Measurements from ENCODE around the gene SYNGAP1. TPM values are rescaled to one million over a fixed set of nuclear protein-coding genes. Genes with fewer than 3 reads are reported as not detected.
"Not testable (repeated sequence)": the region's sequence is repeated elsewhere in the genome, so short reads cannot be mapped to it uniquely, and the experiment has no call there.

SYNGAP1 gene
- total RNA-seq, 3 donors from 2014 or later = 6.1 to 12.5 (median 10.7) TPM

- intact Hi-C loops (cut with DNase I; ENCODE audit: low total_unique reads) = no loop called here
- Histone ChIP-seq H3K4me1 (no peaks in the 10 kb centered on the region), H3K9me3 (no peaks in the 10 kb centered on the region), H3K27ac (no peak overlapping the region), H3K27me3 (no peaks in the 10 kb centered on the region), H3K4me3 (no peak overlapping the region), H3K36me3 (no peaks in the 10 kb centered on the region)
- TF ChIP-seq POLR2A (IDR thresholded peaks at IDR 0.05) (no peak), POLR2AphosphoS5 (IDR thresholded peaks at IDR 0.05) (no peak), CTCF (IDR thresholded peaks at IDR 0.05) (no peak)
- DNase-seq (ENCODE audit: low spot score in 2 of 2) = no peak
Measured at GRCh38 chr6:33483678-33484077, 63.8 kb downstream of the SYNGAP1 start.

DNA sequence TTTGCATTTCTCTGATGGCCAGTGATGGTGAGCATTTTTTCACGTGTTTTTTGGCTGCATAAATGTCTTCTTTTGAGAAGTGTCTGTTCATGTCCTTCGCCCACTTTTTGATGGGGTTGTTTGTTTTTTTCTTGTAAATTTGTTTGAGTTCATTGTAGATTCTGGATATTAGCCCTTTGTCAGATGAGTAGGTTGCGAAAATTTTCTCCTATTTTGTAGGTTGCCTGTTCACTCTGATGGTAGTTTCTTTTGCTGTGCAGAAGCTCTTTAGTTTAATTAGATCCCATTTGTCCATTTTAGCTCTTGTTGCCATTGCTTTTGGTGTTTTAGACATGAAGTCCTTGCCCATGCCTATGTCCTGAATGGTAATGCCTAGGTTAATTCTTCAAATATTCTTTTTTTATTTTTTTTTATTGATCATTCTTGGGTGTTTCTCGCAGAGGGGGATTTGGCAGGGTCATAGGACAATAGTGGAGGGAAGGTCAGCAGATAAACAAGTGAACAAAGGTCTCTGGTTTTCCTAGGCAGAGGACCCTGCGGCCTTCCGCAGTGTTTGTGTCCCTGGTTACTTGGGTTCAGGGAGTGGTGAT is 64.9 kb downstream of the SYNGAP1 start:
- H3K27ac ChIP-seq; intact Hi-C loops (cut with DNase I; ENCODE audit: low total_unique reads): not testable (repeated sequence)

GRCh38 chr6:33485680-33486079 is 65.8 kb downstream of the SYNGAP1 start:
- DNase-seq (ENCODE audit: low spot score in 2 of 2); H3K36me3 ChIP-seq; H3K9me3 ChIP-seq; intact Hi-C loops (cut with DNase I; ENCODE audit: low total_unique reads); H3K4me1 ChIP-seq; H3K27me3 ChIP-seq; H3K27ac ChIP-seq; H3K4me3 ChIP-seq: not testable (repeated sequence)

More for the DNA sequence above, 64.9 kb downstream of the SYNGAP1 start:
- not testable (repeated sequence) for H3K4me3 ChIP-seq; H3K27me3 ChIP-seq; H3K36me3 ChIP-seq; H3K9me3 ChIP-seq; DNase-seq (ENCODE audit: low spot score in 2 of 2); H3K4me1 ChIP-seq

DNA sequence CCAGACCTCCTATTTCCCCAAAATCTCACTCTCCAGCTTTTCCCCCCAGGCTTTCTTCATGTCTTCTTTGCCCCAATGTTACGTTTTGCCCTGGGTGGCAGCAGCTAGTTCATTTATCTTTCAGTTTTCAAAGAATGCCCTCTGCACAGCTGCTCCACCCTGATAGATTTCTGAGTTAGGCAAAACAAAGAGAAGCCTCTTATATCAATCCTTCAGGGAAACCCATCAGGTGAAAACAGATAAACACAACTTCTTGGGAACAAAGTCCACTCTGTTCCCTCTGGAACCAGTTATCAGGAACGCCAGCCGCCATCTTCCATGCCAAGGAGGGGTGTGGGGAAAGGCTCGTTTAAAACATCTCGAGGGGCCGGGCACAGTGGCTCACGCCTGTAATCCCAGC is 68.5 kb downstream of the SYNGAP1 start:
- intact Hi-C loops (cut with DNase I; ENCODE audit: low total_unique reads) = no loop called here
- no peaks in the 10 kb centered on the region for H3K36me3 ChIP-seq
- H3K27ac ChIP-seq = no peak overlapping the region
- DNase-seq (ENCODE audit: low spot score in 2 of 2) = no peak
- no peak for TF ChIP-seq CTCF (IDR thresholded peaks at IDR 0.05)
- no peak for TF ChIP-seq POLR2A (IDR thresholded peaks at IDR 0.05)
- no peak for TF ChIP-seq POLR2AphosphoS5 (IDR thresholded peaks at IDR 0.05)
- no peak overlapping the region for H3K4me3 ChIP-seq
- H3K4me1 ChIP-seq = no peaks in the 10 kb centered on the region
- H3K27me3 ChIP-seq = no peaks in the 10 kb centered on the region
- no peaks in the 10 kb centered on the region for H3K9me3 ChIP-seq

GRCh38 chr6:33490198-33490597 is 70.3 kb downstream of the SYNGAP1 start:
- intact Hi-C loops (cut with DNase I; ENCODE audit: low total_unique reads) = no loop called here
- DNase-seq (ENCODE audit: low spot score in 2 of 2) = no peak
- Histone ChIP-seq H3K27me3 (no peaks in the 10 kb centered on the region), H3K27ac (no peak overlapping the region), H3K36me3 (no peaks in the 10 kb centered on the region), H3K4me3 (no peak overlapping the region), H3K9me3 (no peaks in the 10 kb centered on the region), H3K4me1 (no peaks in the 10 kb centered on the region)
- TF ChIP-seq CTCF (IDR thresholded peaks at IDR 0.05) (no peak), POLR2A (IDR thresholded peaks at IDR 0.05) (no peak), POLR2AphosphoS5 (IDR thresholded peaks at IDR 0.05) (no peak)

GRCh38 chr6:33490621-33491020 is 70.8 kb downstream of the SYNGAP1 start:
- Histone ChIP-seq H3K4me3 (no peak overlapping the region), H3K27ac (no peak overlapping the region), H3K9me3 (no peaks in the 10 kb centered on the region), H3K27me3 (no peaks in the 10 kb centered on the region), H3K4me1 (no peaks in the 10 kb centered on the region), H3K36me3 (no peaks in the 10 kb centered on the region)
- DNase-seq (ENCODE audit: low spot score in 2 of 2) = no peak
- intact Hi-C loops (cut with DNase I; ENCODE audit: low total_unique reads) = no loop called here
- no peak for TF ChIP-seq POLR2A (IDR thresholded peaks at IDR 0.05)
- no peak for TF ChIP-seq CTCF (IDR thresholded peaks at IDR 0.05)
- TF ChIP-seq POLR2AphosphoS5 (IDR thresholded peaks at IDR 0.05) = no peak

Data from breast epithelium (tissue), 4 donors.